ENCODE measurements around the gene MLF2. TPM values are rescaled to one million over a fixed set of nuclear protein-coding genes. Genes with fewer than 3 reads are reported as not detected.

MLF2 gene
- polyA plus RNA-seq, 1 experiment = 345 TPM

- Histone ChIP-seq H3K27me3 (ENCODE audit: control insufficient read depth, insufficient read depth, low read length) (no peaks in the 10 kb centered on the region), H3K4me3 (ENCODE audit: low read depth, low read length) (no peak overlapping the region), H3K36me3 (ENCODE audit: control insufficient read depth, insufficient read depth, low read length) (no peaks in the 10 kb centered on the region)
- no peak for TF ChIP-seq CTCF (IDR thresholded peaks at IDR 0.05; ENCODE audit: insufficient read depth, low read depth, low read length)
- CTCF ChIA-PET = interaction anchor here (0.7 to 17.2 kb wide), 3 partner anchors 21 to 36 kb away, joined by 3 to 222 read pairs (median 43); partner anchors contain the start of genes GPR162 and MLF2
- DNase-seq (ENCODE audit: low read depth) = no peak
- POLR2A ChIA-PET = no interaction called here
These were observed 34.4 kb upstream of the MLF2 start for GRCh38 chr12:6787309-6787708.

- H3K36me3 ChIP-seq (ENCODE audit: control insufficient read depth, insufficient read depth, low read length) = no peaks in the 10 kb centered on the region
- TF ChIP-seq CTCF (IDR thresholded peaks at IDR 0.05; ENCODE audit: insufficient read depth, low read depth, low read length) = no peak
- H3K27me3 ChIP-seq (ENCODE audit: control insufficient read depth, insufficient read depth, low read length) = no peaks in the 10 kb centered on the region
- ChIA-PET POLR2A (no interaction called here), CTCF (interaction anchor here (0.7 to 17.2 kb wide), 4 partner anchors 9 to 37 kb away, joined by 3 to 222 read pairs (median 23); partner anchors contain the start of genes GPR162 and MLF2)
- DNase-seq (ENCODE audit: low read depth) = no peak
- no peak overlapping the region for H3K4me3 ChIP-seq (ENCODE audit: low read depth, low read length)
These were observed 33.6 kb upstream of the MLF2 start for GRCh38 chr12:6786416-6787094.

DNA sequence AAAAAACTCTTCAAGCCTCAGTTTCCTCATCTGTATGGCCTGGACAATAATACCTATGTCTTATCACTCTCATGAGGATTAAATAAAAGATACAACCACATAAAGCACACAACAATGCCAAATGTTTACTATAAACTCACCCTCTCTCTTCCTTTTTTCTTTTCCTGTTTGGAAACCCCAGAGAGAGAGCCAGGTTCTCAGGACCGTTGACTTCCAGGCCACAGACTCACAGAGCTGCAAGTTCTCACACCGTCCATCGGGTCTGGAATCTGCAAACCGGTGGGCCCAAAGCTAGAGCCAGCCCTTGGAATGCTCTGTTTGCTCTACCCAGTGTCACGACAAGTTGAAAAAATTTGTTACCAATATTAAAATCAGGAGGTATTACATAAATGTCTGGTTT lies 31.8 kb upstream of the MLF2 start:
- Histone ChIP-seq H3K4me3 (ENCODE audit: low read depth, low read length) (no peak overlapping the region), H3K27me3 (ENCODE audit: control insufficient read depth, insufficient read depth, low read length) (no peaks in the 10 kb centered on the region), H3K36me3 (ENCODE audit: control insufficient read depth, insufficient read depth, low read length) (no peaks in the 10 kb centered on the region)
- ChIA-PET POLR2A (interaction anchor here (0.6 kb wide), 1 partner anchor 43 kb away, joined by 5 read pairs; no protein-coding TSS in a partner anchor), CTCF (interaction anchor here (0.6 to 17.2 kb wide), 7 partner anchors 15 to 240 kb away, joined by 3 to 222 read pairs (median 4); partner anchors contain the start of genes COPS7A, GPR162, MLF2 and PTMS)
- TF ChIP-seq CTCF (IDR thresholded peaks at IDR 0.05; ENCODE audit: insufficient read depth, low read depth, low read length) = no peak
- no peak for DNase-seq (ENCODE audit: low read depth)

- Histone ChIP-seq H3K4me3 (ENCODE audit: low read depth, low read length) (no peak overlapping the region), H3K27me3 (ENCODE audit: control insufficient read depth, insufficient read depth, low read length) (no peaks in the 10 kb centered on the region), H3K36me3 (ENCODE audit: control insufficient read depth, insufficient read depth, low read length) (no peaks in the 10 kb centered on the region)
- TF ChIP-seq CTCF (IDR thresholded peaks at IDR 0.05; ENCODE audit: insufficient read depth, low read depth, low read length) = no peak
- CTCF ChIA-PET = interaction anchor here (0.6 to 17.2 kb wide), 7 partner anchors 9 to 239 kb away, joined by 3 to 222 read pairs (median 4); partner anchors contain the start of genes COPS7A, GPR162, MLF2 and PTMS
- DNase-seq (ENCODE audit: low read depth) = no peak
- POLR2A ChIA-PET = interaction anchor here (0.6 kb wide), 1 partner anchor 44 kb away, joined by 5 read pairs; no protein-coding TSS in a partner anchor
These were observed 31.4 kb upstream of the MLF2 start for GRCh38 chr12:6784296-6784695.

GRCh38 chr12:6783828-6784227 lies 30.9 kb upstream of the MLF2 start:
- DNase-seq (ENCODE audit: low read depth) = no peak
- Histone ChIP-seq H3K27me3 (ENCODE audit: control insufficient read depth, insufficient read depth, low read length) (no peaks in the 10 kb centered on the region), H3K4me3 (ENCODE audit: low read depth, low read length) (no peak overlapping the region), H3K36me3 (ENCODE audit: control insufficient read depth, insufficient read depth, low read length) (no peaks in the 10 kb centered on the region)
- no peak for TF ChIP-seq CTCF (IDR thresholded peaks at IDR 0.05; ENCODE audit: insufficient read depth, low read depth, low read length)
- POLR2A ChIA-PET = no interaction called here
- CTCF ChIA-PET = interaction anchor here (0.9 to 17.2 kb wide), 7 partner anchors 9 to 60 kb away, joined by 3 to 222 read pairs (median 4); partner anchors contain the start of genes COPS7A, GPR162, MLF2 and PTMS

All from BJ (cell line).